Stimulated activated CD4-positive, alpha-beta T cell treated with anti-CD3 and anti-CD28 coated beads, TNF-alpha, amount 100 ng/mL, for 48 hours (primary cell): ENCODE measurements around the gene SLC1A4.

ENCODE experiments used
- DNase-seq, 3 donors: peaks; one replicate each; pipeline ENCODE4 v3.0.0-alpha.2; 2020; ENCODE audit warnings: low read depth in 3 of 3

Gene SLC1A4

GRCh38 chr2:65072181-65072970 lies 83.2 kb downstream of the SLC1A4 start:
- DNase-seq, result no peak
